ENCODE measurements around the gene RTN4.
"Not testable (repeated sequence)": the region's sequence is repeated elsewhere in the genome, so short reads cannot be mapped to it uniquely, and the experiment has no call there.

RTN4 gene

DNA sequence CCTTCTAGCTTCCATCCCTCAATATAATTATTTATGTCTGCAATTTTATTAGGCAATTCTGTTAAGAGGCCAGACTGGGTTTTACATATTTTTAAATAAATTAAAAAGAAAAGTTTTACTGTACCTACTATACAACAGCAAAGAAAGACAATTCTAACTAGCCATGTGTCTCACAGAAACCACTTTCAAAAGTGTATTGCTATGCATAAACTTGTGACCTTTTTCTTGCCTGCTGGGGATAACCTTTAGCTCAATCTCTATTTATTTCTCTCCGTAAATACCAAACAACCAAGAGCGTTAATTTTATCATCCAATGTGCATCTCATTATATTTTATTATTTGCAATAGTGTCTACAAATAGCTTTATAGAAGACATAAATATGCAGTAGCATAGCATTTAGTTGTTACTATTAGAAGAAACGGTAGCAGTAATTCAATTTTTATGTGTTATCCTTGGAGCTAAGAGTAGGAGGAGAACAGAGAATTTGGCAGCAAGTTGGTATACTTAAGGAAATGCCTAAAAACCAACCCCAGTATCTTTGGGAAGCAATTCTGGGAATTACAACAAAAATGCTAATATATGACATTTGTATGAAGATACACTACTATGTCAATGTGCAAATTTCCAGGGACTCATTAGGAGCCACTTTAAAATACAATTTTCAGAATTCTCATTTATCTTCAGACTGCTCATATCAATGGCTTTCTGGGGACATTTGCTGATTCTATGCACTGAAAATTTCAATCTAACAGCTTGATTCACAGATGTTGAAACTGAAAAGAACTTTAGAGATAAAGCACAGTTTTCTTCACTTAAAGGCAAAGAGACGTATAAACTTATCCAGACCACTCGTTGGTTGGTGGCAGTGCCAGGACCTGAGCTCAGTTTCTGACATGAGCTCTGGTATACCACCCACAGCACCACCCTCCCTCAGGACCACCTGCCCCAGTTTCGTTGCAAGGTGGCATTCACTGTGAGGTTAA is 23.0 kb upstream of the RTN4 start:
- DNase-seq: no peak

DNA sequence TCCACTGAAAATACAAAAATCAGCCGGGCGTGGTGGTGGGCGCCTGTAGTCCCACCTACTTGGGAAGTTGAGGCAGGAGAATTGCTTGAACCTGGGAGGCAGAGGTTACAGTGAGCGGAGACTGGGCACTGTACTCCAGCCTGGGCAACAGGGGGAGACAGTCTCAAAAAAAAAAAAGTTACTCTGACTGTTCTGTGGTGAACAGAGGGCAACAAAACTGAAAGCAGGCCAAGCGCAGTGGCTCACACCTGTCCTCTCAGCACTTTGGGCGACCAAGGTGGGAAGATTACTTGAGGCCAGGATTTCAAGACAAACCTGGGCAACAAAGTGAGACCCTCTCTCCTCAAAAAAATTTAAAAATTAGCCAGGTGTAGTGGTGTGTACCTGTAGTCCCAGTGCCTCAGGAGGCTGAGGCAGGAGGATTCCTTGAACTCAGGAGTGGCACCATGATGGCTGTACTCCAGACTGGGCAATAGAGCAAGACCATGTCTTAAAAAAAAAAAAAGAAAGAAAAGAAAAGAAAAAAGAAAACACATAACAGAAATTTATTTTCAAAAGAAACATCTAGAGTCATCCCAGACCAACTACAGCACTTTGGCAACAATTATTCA is 13.6 kb upstream of the RTN4 start:
- no peak for DNase-seq

DNA sequence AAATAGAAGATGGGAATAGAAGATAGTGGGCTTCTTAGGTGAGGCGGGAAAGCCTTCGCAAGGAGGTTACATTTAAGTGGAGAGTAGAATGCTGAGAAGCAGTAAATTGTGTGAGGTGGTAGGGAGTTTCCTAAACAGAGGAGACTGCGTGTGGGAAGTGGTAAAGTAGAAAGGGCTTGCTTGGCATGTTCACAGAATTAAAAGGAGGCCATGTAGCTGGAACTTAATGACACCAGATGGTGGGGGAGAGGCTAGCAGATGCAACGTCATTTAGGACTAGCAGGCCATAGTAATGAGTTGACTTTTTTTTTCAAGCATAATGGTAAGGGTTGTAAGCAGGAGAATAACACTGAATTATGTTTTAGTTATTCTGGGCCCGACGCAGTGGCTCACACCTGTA is 13.0 kb upstream of the RTN4 start:
- DNase-seq: peak in 5 of 58 donors; percentile 1 to 28 (median 6)

DNA sequence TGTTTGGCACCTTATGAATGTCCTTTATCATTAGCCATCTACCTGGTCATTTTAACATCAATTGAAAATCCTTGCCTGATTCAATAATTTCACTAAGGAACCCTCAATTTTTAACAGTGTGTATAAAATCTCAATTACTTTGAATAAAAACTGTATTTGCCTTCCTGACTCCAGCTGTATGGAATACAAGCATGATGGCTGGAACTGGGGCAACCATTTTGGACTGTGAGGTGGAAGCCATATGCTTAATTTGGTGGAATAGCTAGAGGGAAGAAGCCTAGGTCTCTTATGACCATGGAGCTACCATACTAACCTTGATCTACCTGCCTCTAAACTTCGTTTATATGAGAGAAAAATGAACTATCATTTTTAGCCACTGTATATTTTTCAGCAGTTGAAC is 12.5 kb upstream of the RTN4 start:
- no peak for DNase-seq

DNA sequence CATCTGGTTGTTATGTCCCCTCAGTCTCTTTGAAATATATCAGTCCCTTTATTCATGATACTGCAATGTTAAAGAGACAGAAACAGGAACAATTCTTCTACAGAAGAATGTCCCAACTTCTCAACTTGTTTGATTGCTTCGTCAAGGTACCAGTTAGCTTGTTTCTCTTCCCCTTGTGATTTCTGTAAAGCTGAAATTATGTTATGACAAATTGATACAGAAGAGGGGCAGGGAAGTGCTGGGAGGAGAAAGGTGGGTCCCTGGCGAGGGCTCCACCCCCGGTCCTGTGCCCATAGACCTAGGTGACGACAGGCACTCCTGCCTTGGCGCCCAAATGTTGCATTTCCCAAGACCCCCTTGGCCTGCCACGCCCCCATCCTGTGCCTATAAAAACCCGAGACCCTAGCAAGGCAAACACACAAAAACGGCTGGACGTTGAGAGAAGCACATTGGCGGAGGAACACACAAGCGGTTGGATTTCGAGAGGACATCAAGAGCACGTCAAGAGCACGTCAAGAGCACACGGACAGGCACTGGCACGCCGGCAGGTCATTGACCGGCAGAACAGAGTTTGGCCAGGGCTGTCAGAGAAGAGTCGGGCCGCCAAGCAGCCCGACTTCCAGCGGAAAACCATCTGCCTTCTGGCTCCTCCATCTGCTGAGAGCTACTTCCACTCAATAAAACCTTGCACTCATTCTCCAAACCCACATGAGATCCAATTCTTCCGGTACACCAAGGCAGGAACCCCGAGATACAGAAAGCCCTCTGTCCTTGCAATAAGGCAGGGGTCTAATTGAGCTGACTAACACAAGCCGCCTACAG is 11.5 kb upstream of the RTN4 start:
- DNase-seq: no peak

DNA sequence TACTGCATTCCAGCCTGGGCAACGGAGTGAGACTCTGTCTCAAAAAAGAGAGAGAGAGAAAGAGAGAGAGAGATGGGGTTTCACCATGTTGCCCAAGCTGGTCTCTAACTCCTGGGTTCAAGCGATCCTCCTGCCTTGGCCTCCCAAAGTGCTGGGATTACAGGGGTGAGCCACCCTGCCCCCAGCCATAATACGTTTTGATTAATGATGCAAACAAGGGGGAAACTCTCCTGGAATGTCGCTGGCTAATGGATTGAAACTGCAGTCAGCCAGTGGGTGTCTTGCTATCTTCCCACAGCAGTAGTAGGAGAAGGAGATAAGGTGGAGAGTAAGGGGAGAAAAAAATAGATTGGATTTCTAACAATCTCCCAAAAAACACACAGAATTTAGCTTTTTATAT is 9.5 kb upstream of the RTN4 start:
- DNase-seq: no peak

DNA sequence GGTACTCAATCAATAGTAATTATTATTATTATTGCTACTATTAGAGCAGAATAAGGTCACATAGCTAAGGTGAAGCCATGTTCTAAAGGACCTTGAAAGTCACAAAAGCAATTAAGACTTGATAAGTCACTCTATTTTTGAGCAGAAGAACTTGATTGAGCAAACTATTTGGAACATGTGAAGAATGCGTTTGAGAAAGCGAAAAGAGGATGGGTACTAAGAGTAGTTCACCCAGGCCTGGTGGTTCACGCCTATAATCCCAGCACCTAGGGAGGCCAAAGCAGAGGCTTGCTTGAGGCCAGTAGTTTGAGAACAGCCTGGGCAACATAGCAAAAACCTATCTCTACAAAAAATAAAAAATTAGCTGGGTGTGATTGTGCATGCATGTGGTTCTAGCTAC is 7.2 kb upstream of the RTN4 start:
- DNase-seq: no peak

DNA sequence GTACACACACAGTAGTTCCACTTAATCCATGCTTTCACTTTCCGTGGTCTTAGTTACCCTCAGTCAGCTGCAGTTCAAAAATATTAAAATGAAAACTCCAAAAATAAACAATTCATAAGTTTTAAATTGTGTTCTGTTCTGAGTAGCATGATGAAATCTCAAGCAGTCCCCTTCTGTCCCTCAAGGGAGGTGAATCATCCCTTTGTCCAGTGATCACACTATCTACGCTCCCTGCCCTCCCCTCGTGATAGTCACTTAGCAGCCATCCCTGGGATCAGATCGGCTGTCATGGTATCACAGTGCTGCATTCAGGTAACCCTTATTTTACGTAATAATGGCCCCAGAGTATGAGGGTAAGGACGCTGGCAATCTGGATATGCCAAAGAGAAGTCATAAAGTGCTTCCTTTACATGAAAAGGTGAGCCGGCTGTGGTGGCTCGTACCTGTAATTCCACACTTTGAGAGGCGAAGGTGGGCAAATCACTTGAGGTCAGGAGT is 5.8 kb upstream of the RTN4 start:
- DNase-seq: peak in 2 of 58 donors; percentile 8 to 39

DNA sequence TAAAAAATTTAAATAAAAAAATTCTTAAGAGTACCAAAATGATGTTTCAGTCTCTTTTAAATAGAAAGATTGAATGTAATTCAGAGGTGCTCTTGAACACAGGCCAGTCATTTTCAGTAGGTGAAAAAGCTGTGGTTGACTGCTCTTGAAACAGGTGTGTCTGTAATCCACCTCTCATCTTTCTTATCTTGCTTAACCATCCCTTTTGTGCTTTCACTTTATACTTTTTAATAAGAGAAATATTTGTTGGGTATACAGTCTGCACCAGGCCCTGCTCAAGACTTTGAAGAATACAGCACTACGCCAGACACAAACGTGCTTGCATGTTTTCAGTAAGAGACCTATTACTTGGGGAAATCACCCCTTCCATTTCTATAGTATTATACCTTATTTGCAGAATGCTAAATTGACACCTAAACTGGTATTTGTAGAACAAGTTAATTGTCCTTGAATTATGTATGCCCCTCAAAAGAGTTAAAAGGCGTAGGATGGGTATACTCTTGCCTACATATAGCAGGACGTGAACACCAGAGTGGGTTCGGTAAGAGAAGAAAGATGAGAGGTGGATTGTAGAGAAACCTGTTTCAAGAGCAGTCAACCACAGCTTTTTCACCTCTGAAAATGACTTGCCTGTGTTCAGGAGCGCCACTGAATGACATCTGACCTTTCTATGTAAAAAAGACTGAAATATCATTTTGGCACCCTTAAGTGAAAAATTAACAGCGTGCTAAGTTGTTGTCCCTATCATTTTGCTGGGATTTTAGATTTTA is 4.0 kb upstream of the RTN4 start:
- DNase-seq: no peak

DNA sequence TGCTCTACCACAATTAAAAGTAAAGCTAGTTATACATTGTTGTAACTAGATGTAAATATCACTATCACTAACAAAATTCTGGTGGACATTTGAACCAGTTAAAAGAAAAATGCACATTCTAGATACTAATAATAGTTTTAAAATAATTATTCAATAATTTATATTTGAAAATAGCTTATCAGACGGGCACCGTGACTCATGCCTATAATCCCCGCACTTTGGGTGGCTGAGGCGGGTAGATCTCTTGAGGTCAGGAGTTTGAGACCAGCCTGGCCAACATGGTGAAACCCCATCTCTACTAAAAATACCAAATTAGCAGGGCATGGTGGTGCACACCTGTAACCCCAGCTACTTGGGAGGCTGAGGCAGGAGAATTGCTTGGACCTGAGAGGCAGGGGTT is 3.0 kb upstream of the RTN4 start:
- DNase-seq: not testable (repeated sequence)

DNA sequence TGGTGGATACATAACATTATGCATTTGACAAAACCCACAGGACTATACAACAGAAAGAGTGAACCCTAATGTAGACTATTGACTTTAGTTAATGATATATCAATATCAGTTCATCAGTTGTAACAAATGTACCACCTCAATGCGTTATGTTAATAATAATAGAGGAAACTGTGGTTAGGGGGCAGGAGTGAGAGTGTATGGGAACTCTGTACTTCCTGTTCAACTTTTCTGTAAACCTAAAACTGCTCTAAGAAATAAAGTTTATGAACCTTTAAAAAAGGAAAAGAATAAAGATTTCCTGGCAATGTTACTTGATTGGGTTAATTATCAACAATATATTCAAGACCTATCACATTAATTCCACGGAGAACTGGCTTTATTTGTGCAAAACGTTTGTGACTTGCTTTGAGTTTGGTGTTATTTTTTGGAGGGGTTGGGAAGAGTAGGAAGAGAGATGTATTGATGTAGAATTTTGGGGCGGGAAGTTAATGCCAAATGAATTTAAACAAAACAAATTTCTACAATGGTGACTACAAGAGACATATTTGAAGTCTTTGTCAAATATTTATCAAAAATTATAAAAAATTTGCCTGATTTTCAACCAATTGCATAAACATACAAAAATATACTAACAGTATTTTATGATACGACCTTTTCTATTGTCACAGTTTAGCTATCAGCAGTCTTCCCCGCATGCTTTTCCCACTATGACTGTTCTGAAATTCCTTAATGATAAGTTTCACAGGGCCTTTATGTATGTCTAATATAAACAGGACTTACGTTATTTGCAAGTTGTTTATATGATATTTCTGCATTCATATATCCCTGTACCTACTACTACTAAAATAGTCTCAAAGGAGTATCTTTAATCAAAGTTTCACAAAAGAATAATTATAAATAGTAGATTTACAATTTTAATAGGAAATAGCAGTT is 2.1 kb upstream of the RTN4 start:
- DNase-seq: no peak

DNA sequence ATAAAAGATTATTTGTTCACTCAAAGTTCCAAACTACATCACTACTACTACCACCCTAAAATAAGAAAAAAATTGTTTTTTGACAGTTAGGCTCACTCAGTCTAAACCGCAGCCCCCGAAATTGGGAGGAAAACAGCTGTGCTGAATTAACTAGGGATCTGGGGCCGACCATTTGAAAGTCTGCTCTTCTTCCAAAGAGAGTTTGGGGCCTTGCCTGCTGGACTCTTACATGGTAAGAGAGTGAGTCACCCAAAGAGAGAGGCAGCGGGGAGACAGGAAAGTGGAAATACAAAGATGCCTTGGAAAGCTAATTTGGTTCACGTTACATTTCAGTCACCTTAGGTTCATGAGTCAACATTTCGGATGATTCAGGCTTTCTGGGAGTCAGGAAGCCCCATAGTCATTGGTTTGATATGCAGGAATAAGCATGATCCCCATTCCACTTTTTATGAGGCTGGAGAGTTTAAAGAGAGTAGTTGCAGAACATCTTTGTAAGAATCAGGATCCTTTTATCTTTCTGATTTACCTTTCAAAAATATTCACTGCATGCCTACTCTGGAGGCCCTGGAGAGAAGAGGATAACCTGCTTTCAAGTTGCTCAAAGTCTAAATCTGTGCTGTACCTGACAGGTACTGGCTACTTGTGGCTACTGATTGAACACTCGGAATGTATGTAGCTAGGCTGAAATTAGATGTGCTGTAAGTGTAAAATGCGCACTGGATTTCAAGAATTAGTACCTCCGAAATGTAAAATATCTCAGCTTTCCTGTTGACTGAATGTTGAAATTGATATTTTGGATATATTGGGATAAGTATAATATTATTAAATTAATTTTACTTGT is 995 bp upstream of the RTN4 start:
- DNase-seq: peak in 10 of 58 donors; percentile 14 to 56 (median 35)

DNA sequence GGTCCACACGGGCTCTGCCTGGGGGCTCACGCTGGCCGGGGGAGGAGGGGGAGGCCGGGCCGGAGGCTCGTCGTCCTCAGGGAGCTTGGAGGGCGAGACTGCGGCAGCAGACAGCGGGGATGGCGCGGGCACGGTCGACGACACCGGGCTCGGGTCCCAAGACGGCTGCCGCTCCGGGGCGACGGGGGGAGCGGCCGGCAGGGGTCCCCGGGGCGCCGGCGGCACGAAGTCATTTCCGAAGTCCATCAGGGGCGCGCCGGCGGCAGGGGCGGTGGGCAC is 491 bp downstream of the RTN4 start:
- DNase-seq: peak in 1 of 58 donors; percentile 51

DNA sequence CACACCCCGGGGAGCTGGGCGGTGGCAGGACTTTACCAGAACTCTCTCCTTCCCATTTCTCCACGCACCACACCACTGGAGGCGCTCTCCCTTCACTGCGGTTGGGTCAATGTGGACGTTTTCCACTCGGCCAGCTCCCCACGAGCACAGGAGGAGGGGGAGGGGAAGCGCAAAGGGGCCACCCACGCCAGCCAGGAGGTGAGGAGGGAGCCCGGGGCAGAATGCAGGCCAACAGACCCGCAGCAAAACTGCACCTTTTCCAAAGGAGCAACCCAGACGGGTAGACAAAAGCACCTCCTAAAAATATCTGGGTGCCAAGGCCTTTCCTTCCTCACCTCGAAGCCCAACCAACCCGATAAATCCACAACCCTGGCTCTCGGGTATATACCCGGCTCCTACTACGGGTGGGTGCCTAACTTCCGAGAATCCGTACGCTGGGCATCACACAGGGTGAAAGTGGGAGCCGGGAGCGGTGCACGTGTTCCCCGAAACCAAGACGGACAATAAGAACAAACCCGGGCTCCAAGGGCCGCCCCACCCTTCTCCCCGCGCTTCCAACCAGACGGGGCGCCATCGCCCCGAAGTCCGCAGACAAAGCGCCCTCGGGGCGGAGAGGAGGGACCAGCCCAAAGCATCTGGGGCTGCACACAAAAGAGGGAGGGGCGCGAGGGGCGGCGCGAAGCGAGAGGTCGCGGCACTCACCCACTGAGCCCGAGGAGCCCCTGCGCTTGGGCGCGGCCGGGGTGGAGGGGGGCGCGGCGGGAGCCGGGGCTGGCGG is 1.0 kb downstream of the RTN4 start:
- peak; percentile 47 to 93 (median 83) for DNase-seq

DNA sequence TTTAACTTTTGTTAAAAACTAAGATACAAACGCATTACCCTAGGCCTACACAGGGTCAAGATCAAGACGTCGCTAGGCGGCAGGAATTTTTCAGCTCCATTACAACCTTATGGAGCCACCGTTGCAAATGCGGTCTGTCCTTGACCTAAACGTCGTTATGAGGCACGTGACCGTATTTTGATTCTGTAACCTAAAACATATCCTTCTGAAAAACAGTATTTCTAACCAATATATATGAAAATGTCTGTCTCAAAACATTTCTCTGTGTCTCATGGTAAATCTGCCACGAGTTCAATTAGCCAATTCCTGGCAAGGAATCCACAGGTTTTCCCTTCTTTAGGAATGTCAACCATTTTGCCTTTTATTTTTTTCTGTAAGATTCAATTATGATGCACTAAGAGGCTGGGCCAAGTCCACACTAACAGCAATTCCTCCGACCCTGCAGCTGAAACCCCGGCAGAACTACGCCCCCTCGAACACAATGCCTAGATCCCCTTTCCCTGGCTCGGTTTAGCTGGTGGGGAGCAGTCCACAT is 1.7 kb downstream of the RTN4 start:
- peak in 10 of 58 donors; percentile 2 to 44 (median 19) for DNase-seq

DNA sequence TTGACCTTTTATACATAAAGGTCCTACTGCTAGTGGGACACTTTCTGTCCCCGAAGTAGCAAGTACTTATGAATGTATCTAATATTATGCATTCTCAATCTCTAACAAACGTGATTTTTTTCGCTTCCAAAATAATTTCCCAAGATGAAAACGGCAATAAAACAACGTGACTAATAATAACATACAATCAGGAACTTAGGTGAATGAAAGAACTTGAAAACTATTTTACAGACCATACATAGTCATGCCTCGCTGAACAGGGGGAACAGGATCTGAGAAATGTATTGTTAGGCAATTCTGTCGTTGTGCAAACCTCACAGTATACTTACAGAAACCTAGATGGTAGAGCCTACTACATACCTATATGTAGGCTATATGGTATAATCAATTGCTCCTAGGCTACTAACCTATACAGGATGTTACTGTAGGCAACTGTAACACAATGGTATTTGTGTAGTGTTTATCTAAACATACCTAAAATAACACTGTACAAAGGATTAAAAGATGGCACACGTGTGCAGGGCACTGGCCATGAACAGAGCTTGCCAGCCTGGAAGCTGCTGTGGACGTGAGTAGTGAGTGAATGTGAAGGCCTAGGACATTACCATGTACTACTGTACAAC is 2.5 kb downstream of the RTN4 start:
- DNase-seq: peak in 19 of 58 donors; percentile 3 to 62 (median 14)

DNA sequence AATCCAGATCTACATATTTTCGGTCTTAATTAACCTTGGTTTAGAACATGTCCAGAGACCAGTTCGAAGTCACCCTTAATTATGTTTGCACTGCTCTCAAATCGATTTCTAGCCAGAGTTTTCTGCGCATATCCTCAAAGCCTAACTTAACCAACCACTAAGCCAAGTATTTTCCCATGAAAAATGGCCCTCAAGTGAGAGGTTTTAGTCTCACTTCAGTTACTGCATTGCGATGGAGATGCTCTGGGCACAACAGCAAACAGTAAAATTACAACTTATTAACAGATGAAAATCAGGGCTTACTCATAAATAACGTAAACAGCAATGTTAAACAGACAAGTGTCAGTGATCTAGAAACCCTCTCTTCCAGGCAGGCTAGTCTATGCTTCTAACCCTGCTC is 4.5 kb downstream of the RTN4 start:
- DNase-seq: no peak
